Measurements from ENCODE around the gene MXI1.
"Not testable (repeated sequence)": the region's sequence is repeated elsewhere in the genome, so short reads cannot be mapped to it uniquely, and the experiment has no call there.

The MXI1 gene

GRCh38 chr10:110317866-110318850, 110.8 kb downstream of the MXI1 start:
- no peak for DNase-seq (ENCODE audit: low read depth in 3 of 3)

DNA sequence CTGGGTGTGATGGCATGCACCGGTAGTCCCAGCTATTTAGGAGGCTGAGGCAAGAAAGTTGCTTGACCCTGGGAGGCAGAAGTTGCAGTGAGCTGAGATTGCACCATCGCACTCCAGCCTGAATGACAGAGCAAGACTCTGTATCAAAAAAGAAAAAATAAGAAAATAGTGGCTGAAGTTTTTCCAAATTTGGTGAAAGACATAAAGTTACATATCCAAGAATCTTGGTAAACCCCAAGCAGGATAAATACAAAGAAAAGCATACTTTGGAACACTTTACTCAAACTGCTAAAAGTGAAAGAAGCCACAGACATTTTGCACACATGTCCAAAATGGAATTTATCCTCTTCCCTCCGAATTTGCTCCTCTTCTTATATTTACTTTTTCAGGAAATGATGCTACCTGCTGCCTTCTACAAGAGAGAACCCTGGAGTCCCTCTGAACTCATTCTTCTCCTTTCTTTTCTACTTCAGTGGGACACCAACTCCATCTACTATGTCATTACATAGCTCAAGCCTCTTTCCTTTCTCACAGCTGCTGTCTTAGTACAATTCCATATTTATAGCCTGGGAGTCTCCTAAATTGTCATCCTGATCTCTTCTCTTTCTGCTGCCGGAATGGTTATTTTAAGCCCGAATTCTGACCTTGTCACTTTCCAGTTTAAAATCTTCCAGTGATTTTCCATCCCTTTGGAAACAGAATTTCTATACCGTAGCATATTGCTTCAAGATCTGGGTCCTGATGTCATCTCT, 114.6 kb downstream of the MXI1 start:
- DNase-seq (ENCODE audit: low read depth in 3 of 3) = no peak

DNA sequence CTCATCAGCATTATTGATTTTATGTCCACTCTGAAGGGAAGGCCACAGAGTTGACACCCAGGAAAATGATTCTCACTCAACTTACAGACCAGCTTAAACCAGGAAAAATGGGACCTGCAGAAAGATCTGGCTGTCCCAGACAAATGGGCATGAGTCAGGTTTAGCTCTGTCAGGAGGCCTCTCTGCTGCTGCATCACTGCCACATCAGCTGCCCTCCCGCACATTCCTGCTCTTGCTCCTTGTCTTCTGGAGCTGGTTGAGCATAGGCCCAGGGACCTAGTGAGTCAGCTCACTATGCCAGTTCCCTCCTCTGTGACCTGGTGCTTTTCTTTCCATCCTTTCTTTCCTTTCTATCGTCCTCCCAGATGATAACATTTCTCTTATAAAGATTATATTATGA, 116.1 kb downstream of the MXI1 start:
- no peak for DNase-seq (ENCODE audit: low read depth in 3 of 3)

- no peak for DNase-seq (ENCODE audit: low read depth in 3 of 3)
These were observed 116.9 kb downstream of the MXI1 start for GRCh38 chr10:110324201-110324804.

DNA sequence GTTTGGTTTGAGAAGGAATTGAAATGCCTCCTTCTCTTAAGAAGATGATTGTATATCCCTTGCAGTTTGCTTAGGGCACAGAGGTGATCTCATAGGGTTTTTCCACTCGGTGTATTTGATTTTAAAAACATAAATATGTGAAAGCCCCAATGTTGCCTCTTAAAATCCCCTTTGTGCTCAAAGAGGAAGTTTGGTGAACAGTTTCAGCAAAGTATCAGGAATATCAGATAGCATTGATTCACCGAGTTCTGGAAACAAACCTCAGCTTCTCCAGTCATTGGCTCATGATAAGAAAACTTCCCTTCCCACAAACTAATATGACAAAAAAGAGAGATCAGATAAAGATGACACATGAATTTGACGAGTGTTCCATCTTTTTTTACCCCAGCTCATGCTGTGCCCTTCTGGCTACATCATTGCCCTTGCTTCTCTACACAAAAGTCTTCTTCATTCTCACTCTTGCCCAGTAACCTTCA, 117.4 kb downstream of the MXI1 start:
- no peak for DNase-seq (ENCODE audit: low read depth in 3 of 3)

DNA sequence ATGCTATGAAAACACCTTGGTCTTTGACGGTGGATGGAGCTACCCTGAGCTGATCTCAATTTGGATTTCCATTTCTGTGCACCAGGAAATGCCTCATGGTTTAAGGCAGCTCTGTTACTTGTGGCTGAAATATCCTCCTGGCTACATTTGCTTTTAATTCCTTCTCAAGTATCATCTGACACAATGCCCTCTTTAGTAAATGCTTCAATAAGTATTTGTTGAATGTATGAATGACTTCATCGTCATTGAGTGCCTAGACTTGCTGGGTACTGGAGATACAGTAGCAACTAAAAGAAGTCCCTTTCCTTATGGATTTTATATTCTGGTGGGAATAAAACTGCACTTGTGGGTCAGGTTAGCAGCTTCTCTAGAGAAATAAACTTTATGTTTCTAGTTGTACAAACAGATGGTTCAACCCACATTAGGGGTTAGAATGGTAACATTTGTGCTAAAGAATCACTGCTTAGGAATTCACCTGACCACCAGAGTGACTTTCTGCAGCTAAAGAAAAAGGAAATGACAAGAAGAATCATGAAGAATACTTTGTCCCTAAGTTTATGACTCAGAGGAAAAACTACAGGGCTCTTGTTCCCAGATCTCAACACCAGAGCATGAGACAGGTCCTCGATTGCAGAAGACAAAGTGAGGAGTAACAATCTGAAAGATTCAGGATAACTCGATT, 119.1 kb downstream of the MXI1 start:
- DNase-seq (ENCODE audit: low read depth in 3 of 3) = no peak

- DNase-seq (ENCODE audit: low read depth in 3 of 3) = no peak
These were observed 120.0 kb downstream of the MXI1 start for GRCh38 chr10:110327262-110327914.

DNA sequence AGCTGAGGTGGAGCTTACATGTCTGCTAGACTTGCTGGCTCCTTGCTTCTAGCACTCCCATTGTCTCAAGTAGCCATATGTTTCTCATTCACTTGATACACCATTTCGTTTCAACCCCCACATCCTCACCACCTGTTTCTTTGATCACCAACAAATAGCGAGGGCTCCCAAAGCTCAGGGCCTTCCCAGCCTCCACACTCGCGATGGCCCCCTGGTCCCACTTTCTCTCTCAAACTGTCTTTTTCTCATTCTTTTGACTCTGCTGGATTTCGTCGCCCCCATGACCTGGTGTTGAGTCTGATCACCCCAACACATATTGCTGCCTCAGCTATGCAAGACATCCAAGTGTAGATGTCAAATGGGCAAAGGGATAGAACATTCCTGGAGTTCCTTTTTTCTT, 123.3 kb downstream of the MXI1 start:
- no peak for DNase-seq (ENCODE audit: low read depth in 3 of 3)

DNA sequence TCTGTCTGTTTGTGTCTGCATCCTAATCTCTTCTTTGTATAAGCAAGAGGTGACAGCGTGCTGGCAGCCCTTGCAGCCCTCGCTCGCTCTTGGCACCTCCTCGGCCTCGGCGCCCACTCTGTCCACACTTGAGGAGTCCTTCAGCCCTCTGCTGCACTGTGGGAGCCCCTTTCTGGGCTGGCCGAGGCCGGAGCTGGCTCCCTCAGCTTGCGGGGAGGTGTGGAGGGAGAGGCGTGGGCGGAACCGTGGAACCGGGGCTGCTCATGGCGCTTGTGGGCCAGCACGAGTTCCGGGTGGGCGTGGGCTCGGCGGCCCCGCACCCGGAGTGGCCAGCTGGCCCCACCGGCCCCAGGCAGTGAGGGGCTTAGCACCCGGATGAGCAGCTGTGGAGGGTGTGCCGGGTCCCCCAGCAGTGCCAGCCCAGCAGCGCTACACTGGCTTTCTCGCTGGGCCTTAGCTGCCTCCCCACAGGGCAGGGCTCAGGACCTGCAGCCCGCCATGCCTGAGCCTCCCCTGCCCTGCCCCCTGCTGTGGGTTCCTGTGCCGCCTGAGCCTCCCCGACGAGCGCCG, 123.9 kb downstream of the MXI1 start:
- not testable (repeated sequence) for DNase-seq (ENCODE audit: low read depth in 3 of 3)

- DNase-seq (ENCODE audit: low read depth in 3 of 3) = no peak
These were observed 126.8 kb downstream of the MXI1 start for GRCh38 chr10:110334061-110334656.

DNA sequence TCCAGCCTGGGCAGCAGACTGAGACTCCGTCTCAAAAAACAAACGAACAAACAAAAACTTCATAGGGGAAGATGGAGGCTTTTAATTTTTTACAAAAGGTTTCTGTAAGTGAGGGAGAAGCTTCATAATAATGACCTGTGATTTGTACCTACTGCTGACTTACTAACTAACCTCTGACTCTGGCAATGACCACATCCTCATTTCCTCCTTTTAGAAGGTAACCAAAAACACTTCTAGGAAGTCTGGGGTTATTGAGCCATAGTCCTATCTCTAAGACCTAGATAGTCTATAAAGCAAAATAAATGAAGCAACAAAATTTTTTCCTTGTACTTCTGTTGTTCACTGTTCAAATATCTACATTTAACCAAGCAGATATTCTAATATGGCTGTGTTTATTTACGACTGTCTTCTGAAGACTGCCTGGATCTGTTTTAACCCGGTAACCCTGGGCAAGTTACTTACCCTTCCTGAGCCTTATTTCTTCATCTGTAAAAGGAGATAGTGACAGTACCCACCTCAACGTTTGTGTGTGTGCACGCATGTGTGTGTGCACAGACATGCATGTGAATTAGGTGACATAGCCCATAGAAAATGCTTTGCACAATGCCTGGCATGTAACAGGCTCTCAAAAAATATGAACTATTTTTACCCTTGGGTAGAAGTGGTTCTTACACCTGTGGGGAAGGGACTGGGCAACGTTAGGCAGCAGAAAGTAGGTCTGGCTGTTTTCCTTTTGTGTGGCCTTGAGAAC, 128.1 kb downstream of the MXI1 start:
- no peak for DNase-seq (ENCODE audit: low read depth in 3 of 3)

GRCh38 chr10:110336111-110336721, 128.8 kb downstream of the MXI1 start:
- no peak for DNase-seq (ENCODE audit: low read depth in 3 of 3)

Data from stimulated activated CD4-positive, alpha-beta T cell treated with anti-CD3 and anti-CD28 coated beads, TNF-alpha, amount 100 ng/mL, for 24 hours (primary cell).